ENCODE measurements around the gene NWD2. TPM values are rescaled to one million over a fixed set of nuclear protein-coding genes. Genes with fewer than 3 reads are reported as not detected.

Gene NWD2
- total and polyA plus RNA-seq, 10 of the 15 experiments (the other 5 are each of a cell fraction or from before 2014, with no cell fraction given), result not detected

DNA sequence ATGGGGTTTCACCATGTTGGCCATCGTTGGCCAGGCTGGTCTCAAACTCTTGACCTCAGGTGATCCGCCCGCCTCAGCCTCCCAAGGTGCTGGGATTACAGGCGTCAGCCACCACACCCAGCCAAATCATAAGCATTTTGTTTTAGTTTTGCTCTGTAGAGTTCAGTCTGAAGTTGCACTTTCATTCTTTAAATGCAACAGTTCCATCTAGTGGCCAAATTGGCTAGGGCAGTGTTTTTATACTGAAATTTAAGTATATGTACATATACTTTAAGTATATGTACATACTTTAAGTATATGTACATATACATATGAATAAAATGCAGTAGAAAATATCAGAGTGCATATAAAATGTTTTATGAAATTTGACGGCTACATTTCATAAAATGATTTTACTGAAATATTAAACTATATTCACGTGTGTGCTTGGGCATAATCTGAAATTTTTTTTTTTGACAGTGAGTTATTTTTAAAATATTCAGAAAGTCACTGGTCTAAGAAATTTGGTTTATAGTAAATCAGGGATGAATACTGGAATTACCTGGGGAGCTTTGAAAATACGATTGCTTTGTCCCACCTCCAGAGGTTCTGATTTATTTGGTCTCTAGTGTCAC, 145.5 kb downstream of the NWD2 start:
- WGBS (ENCODE audit: insufficient coverage, insufficient replicate concordance, low lambda C conversion rate, missing lambda C conversion rate), result 17% methylated on average over 7 of the region's 7 CpGs
- Histone ChIP-seq H3K4me1 (ENCODE audit: control insufficient read depth, insufficient read depth, low read length) (no peaks in the 10 kb centered on the region), H3K9ac (ENCODE audit: control insufficient read depth, insufficient read depth, low read length) (no peak overlapping the region), H4K20me1 (ENCODE audit: control insufficient read depth, insufficient read depth) (no peaks in the 10 kb centered on the region), H3K9me3 (replicated peaks; ENCODE audit: control insufficient read depth, insufficient read depth, low read length) (no peaks in the 10 kb centered on the region), H3K27ac (ENCODE audit: control insufficient read depth, insufficient read depth) (no peak overlapping the region), H3K36me3 (ENCODE audit: control insufficient read depth in 2 of 2, insufficient read depth in 2 of 2, low read length in 1 of 2) (no peaks in the 10 kb centered on the region), H3K4me2 (ENCODE audit: control insufficient read depth, insufficient read depth) (no peak overlapping the region), H3K79me2 (ENCODE audit: control insufficient read depth, insufficient read depth, low read length) (no peaks in the 10 kb centered on the region), H3K27me3 (replicated peaks in 1 of 2; ENCODE audit: control insufficient read depth in 2 of 2, insufficient read depth in 2 of 2, low read length in 1 of 2) (no peaks in the 10 kb centered on the region), H3K4me3 (no peak overlapping the region), H2AFZ (ENCODE audit: control insufficient read depth, low read depth, low read length) (no peak overlapping the region; the same call in 1 of the 2 replicates)
- BruUV-seq (replicated peaks), result no TSS peak
- DNase-seq (ENCODE audit: low read depth, low spot score) (no peak), ATAC-seq (peak; percentile 84), FAIRE-seq (no peak)
- ChIA-PET SMC1A (ENCODE audit: uncharacterized antibody, unreplicated experiment) (interaction anchor here (0.8 to 3.7 kb wide), 13 partner anchors 9 to 1454 kb away, joined by 3 to 20 read pairs (median 3); no protein-coding TSS in a partner anchor), POLR2A (no interaction called here), CTCF (interaction anchor here (0.7 to 4.5 kb wide), 18 partner anchors 9 to 1200 kb away, joined by 3 to 26 read pairs (median 5); no protein-coding TSS in a partner anchor), RAD21 (ENCODE audit: unreplicated experiment) (interaction anchor here (0.9 to 2.8 kb wide), 5 partner anchors 10 to 991 kb away, joined by 3 to 9 read pairs (median 5); no protein-coding TSS in a partner anchor)
- in situ Hi-C loops (cut with MboI), result loop anchor here (10.0 to 25.0 kb wide), 2 partner anchors 1035 to 1203 kb away; no protein-coding TSS in a partner anchor
- intact Hi-C loops (cut with micrococcal nuclease; ENCODE audit: unreplicated experiment), result loop anchor here (1.0 to 10.0 kb wide), 4 partner anchors 325 to 1039 kb away; no protein-coding TSS in a partner anchor
- TF ChIP-seq NR2C2 (IDR thresholded peaks at IDR 0.05; ENCODE audit: borderline replicate concordance, control insufficient read depth, insufficient read length, low read depth), result no peak
- TF ChIP-seq, protein P1, sequence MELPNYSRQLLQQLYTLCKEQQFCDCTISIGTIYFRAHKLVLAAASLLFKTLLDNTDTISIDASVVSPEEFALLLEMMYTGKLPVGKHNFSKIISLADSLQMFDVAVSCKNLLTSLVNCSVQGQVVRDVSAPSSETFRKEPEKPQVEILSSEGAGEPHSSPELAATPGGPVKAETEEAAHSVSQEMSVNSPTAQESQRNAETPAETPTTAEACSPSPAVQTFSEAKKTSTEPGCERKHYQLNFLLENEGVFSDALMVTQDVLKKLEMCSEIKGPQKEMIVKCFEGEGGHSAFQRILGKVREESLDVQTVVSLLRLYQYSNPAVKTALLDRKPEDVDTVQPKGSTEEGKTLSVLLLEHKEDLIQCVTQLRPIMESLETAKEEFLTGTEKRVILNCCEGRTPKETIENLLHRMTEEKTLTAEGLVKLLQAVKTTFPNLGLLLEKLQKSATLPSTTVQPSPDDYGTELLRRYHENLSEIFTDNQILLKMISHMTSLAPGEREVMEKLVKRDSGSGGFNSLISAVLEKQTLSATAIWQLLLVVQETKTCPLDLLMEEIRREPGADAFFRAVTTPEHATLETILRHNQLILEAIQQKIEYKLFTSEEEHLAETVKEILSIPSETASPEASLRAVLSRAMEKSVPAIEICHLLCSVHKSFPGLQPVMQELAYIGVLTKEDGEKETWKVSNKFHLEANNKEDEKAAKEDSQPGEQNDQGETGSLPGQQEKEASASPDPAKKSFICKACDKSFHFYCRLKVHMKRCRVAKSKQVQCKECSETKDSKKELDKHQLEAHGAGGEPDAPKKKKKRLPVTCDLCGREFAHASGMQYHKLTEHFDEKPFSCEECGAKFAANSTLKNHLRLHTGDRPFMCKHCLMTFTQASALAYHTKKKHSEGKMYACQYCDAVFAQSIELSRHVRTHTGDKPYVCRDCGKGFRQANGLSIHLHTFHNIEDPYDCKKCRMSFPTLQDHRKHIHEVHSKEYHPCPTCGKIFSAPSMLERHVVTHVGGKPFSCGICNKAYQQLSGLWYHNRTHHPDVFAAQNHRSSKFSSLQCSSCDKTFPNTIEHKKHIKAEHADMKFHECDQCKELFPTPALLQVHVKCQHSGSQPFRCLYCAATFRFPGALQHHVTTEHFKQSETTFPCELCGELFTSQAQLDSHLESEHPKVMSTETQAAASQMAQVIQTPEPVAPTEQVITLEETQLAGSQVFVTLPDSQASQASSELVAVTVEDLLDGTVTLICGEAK (IDR thresholded peaks at IDR 0.05; ENCODE audit: borderline replicate concordance), result no peak
- peak; percentile 54; the same call in 1 of the 2 replicates for TF ChIP-seq SMC3 (IDR thresholded peaks at IDR 0.05; ENCODE audit: borderline replicate concordance, low read length)
- TF ChIP-seq, protein P2, sequence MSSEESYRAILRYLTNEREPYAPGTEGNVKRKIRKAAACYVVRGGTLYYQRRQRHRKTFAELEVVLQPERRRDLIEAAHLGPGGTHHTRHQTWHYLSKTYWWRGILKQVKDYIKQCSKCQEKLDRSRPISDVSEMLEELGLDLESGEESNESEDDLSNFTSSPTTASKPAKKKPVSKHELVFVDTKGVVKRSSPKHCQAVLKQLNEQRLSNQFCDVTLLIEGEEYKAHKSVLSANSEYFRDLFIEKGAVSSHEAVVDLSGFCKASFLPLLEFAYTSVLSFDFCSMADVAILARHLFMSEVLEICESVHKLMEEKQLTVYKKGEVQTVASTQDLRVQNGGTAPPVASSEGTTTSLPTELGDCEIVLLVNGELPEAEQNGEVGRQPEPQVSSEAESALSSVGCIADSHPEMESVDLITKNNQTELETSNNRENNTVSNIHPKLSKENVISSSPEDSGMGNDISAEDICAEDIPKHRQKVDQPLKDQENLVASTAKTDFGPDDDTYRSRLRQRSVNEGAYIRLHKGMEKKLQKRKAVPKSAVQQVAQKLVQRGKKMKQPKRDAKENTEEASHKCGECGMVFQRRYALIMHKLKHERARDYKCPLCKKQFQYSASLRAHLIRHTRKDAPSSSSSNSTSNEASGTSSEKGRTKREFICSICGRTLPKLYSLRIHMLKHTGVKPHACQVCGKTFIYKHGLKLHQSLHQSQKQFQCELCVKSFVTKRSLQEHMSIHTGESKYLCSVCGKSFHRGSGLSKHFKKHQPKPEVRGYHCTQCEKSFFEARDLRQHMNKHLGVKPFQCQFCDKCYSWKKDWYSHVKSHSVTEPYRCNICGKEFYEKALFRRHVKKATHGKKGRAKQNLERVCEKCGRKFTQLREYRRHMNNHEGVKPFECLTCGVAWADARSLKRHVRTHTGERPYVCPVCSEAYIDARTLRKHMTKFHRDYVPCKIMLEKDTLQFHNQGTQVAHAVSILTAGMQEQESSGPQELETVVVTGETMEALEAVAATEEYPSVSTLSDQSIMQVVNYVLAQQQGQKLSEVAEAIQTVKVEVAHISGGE (CRISPR knock-in tag; IDR thresholded peaks at IDR 0.05), result no peak
- no peak for TF ChIP-seq NFXL1 (IDR thresholded peaks at IDR 0.05; ENCODE audit: borderline replicate concordance)
- TF ChIP-seq SMARCA5 (IDR thresholded peaks at IDR 0.05), result peak; percentile 80; the same call in 1 of the 2 replicates
- no peak for TF ChIP-seq EED (IDR thresholded peaks at IDR 0.05; ENCODE audit: low read depth)
- no peak for TF ChIP-seq HDAC2 (IDR thresholded peaks at IDR 0.05)
- no peak for TF ChIP-seq MXI1 (IDR thresholded peaks at IDR 0.05; ENCODE audit: low read depth, low read length)
- TF ChIP-seq, protein P3, sequence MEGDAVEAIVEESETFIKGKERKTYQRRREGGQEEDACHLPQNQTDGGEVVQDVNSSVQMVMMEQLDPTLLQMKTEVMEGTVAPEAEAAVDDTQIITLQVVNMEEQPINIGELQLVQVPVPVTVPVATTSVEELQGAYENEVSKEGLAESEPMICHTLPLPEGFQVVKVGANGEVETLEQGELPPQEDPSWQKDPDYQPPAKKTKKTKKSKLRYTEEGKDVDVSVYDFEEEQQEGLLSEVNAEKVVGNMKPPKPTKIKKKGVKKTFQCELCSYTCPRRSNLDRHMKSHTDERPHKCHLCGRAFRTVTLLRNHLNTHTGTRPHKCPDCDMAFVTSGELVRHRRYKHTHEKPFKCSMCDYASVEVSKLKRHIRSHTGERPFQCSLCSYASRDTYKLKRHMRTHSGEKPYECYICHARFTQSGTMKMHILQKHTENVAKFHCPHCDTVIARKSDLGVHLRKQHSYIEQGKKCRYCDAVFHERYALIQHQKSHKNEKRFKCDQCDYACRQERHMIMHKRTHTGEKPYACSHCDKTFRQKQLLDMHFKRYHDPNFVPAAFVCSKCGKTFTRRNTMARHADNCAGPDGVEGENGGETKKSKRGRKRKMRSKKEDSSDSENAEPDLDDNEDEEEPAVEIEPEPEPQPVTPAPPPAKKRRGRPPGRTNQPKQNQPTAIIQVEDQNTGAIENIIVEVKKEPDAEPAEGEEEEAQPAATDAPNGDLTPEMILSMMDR (IDR thresholded peaks at IDR 0.05 in 2 of 3, conservative IDR thresholded peaks at IDR 0.05 in 1 of 3; ENCODE audit: control insufficient read depth in 2 of 3, extremely low read depth in 1 of 3, insufficient read depth in 1 of 3, low read depth in 3 of 3, low read length in 3 of 3), result peak; percentile 62 to 75 (median 70)
- 0 out of 2 replicates have a peak, but pooled peaks have one; percentile 30 for TF ChIP-seq MLLT1 (IDR thresholded peaks at IDR 0.05)
